Activated T-cell treated with anti-CD3 and anti-CD28 coated beads, Interleukin-2, amount 50 U/mL, for 48 hours (primary cell): ENCODE measurements around the gene DNAH6.
"Not testable (repeated sequence)": the region's sequence is repeated elsewhere in the genome, so short reads cannot be mapped to it uniquely, and the experiment has no call there.

Experiments used
- DNase-seq, 2 experiments: peaks; one replicate each; pipeline ENCODE4 v3.0.0-alpha.2; 2020

DNAH6 gene

DNA sequence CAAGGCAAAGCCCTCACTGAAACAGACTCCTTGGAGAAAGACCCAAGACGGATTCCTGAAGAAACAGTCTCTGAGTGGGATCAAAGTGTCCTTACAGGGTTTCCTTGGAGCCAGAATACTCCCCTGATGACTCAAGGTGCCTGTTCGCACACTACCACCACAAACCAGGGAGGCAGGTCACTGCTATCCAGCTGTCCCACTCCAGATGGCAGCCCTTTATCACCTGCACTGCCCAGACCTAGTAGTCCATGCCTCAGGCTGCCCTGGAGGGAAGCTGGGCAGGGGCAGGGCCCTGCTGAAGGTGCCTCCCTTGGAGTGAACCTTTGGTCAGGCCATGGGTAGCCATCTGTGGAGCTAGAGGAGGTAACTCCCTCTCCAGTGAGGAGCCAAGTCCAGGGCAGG is 330.4 kb downstream of the DNAH6 start:
- DNase-seq: peak; percentile 41 to 44

DNA sequence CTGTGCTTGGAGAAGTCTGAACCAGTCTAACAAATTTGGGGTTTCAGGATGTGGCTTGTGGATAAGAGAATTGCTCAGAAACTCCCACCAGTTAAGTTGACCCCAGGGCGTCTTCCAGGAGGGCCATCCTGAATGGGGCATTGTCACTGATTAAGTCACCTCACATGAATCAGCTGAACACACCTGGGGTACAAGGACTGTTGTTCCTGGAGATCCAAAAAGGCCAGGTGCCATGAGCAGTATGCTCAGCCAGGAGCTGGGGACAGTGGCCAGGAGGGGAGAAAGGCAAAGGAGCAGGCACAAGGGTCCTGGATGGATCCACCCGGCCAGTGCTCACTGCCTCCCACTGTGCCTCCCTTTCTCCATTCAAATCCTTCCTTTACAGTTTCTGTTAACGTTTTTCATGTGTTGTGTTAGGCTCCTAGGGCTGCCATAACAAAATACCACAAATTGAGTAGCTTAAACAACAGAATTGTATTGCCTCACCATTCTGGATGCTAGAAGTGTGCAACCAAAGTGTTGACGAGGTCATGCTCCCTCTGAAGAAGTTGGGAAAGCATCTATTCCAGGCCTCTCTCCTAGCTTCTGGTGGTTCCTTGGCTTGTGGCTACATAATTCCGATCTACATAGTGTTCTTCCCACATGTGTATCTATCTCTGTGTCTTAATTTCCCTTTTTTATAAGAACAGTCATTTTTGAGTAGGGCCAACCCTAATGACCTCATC is 331.2 kb downstream of the DNAH6 start:
- DNase-seq: peak; percentile 29 to 30

- peak; percentile 56 to 63 for DNase-seq
Observed at GRCh38 chr2:84849271-84849952, 333.1 kb downstream of the DNAH6 start.

- DNase-seq: peak in 1 of 2 experiments; percentile 16
Observed at GRCh38 chr2:84850471-84850870, 334.2 kb downstream of the DNAH6 start.

GRCh38 chr2:84851876-84852275 is 335.6 kb downstream of the DNAH6 start:
- peak; percentile 19 to 21 for DNase-seq

GRCh38 chr2:84854850-84855249 is 338.6 kb downstream of the DNAH6 start:
- peak; percentile 18 to 22 for DNase-seq

GRCh38 chr2:84855731-84856130 is 339.4 kb downstream of the DNAH6 start:
- DNase-seq: peak; percentile 28 to 37

GRCh38 chr2:84856787-84857186 is 340.5 kb downstream of the DNAH6 start:
- DNase-seq: peak; percentile 61 to 64

DNA sequence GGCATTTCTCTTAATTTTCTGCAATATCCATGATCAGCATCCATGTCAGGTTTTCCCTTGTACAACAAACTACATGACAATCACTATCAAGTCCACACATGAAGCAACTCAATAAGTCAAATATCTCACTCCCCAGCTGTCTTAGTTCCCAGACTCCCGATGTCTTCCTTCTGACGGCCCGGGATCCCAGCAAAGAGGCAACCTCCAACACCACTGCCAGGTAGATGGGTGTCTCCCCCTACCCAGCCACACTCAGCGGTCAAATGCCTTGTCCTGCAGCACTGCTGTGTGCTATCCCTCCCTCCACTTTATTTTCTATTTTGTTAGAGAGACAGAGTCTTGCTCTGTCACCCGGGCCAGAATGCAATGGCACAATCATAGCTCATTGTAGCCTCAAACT is 341.3 kb downstream of the DNAH6 start:
- no peak for DNase-seq

DNA sequence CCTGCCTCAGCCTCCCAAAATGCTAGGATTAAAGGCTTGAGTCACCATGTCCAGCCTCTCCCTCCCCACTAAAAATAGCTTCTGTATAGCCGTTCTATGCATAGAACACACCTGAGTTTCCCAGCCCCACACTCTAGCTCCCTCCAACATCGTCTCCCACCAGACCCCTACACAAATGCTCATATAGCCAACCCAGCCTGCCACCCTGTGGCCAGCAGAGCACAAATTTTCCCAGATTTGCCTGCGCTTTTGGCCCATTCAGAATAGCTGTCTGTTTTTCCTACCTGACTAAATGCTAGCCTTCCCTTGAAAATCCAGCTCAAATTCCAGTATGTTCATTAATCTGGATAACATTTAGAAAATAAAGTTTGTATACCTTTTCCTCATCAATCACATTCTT is 341.8 kb downstream of the DNAH6 start:
- peak; percentile 16 for DNase-seq

- DNase-seq: no peak
Observed at GRCh38 chr2:84858937-84859336, 342.6 kb downstream of the DNAH6 start.

DNA sequence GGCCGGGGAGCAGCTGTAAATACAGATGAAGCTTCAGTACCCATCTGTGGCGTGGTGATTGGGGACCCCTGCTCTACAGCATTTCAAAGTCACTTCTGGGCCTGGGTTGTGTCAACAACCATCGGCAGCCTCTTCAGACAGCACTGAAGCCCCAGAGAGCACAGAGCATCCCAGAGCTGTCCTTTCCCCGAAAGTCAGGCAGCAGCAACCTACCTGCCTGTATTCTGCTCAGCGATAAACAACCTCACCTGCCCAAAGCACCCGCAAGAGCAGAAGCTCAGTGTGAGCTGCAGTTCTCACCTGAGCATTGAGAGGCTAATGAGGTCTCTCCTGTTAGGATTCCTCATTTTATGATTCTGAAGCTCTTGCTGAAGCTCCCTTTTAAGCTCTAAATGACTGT is 345.2 kb downstream of the DNAH6 start:
- peak in 1 of 2 experiments; percentile 24 for DNase-seq

DNA sequence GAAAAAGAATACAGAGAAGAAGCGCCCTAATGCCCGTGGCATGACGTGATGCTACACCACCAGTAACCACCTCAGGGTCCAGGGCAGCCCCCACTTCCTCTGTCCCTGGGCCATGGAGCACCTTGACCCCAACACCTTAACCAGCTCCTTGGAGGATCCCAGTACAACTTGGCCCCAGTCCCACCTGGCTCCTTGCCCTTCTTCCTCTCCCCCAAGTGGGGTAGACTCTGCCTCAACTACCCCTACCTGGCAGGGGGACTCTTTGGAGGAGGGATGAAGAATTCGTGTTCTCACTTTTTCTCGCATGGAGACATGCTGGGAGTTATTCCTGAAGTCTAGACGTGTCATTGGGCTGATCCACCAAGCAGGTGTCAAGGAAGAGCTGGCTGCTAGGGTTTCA is 345.7 kb downstream of the DNAH6 start:
- DNase-seq: peak in 1 of 2 experiments; percentile 19

DNA sequence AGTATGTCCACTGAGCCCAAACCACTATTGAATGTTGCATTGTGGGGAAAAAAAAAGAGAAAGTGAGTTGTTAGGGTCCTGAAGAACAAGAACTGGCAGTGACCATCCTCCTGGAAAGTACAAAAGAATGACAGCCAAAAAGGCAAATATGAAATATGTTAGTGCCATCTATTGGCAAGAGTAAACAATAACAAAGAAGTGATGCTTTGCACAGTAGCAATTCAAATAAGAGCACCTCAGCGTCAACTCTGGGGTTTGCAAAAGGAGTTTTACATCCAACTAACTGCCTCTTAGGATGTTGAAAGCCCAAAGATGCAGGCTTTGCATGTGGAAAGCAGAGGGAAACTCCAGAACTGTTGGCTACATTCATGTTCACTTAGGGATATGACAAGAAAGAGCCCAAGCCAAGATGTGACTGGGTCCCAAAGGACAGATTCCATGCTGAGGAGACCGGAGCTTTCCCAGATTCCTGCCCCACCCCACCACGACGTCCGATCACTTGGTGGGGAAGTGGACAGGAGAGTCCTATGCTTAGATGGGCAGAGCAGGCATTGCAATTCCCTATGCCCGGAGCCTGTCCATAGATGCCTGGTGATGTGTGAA is 349.0 kb downstream of the DNAH6 start:
- DNase-seq: no peak

DNA sequence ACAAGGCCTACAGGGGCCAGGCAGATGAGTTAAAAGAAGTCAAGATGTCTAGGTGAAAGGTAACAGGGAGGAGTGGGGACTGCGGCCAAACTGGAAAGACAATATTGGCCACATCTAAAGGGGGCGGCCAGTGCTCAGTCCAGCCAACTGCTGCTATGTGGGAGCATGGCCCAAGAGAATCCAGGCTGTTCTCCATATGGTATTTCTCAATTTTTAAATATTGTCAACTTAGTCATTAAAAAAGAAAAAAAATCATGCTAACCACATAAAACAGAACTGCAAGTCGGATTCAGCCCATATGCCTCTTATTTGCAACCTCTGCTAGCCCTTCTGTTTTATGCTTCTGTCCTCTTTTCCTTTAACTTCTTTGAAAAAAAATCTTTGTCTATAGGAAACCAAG is 349.8 kb downstream of the DNAH6 start:
- DNase-seq: no peak

GRCh38 chr2:84868327-84868726 is 352.0 kb downstream of the DNAH6 start:
- not testable (repeated sequence) for DNase-seq
